GM18499 (cell line): ENCODE data around the gene TFDP3.

Experiments
- ATAC-seq: cut with Tn5 transposase; IDR thresholded peaks from one replicate; pipeline ENCODE4 v1.9.1; 2021; ENCODE audit warnings: moderate number of reproducible peaks; ENCODE audit not compliant: insufficient read depth, unreplicated experiment

Gene TFDP3

DNA sequence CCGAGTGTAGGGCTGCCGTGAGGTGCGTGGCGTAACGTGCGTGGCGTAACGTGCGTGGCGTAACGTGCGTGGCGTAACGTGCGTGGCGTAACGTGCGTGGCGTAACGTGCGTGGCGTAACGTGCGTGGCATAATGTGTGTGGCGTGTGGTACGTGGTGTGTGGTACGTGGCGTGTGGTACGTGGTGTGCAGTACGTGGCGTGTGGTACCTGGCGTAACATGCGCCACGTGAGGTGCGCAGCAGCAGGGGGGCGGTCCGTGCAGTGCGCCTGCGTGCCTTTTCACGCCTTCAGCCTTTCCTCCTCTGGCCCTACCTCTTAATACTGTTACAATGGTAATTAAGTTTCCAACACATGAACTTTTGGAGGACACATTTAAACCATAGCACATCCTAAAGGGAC, at the start of gene TFDP3:
TSS of gene TFDP3 (minus strand) at position 26 of the 400 bp plus-strand sequence. CDS start 95 bp downstream, outside the sequence.
- no peak for ATAC-seq

DNA sequence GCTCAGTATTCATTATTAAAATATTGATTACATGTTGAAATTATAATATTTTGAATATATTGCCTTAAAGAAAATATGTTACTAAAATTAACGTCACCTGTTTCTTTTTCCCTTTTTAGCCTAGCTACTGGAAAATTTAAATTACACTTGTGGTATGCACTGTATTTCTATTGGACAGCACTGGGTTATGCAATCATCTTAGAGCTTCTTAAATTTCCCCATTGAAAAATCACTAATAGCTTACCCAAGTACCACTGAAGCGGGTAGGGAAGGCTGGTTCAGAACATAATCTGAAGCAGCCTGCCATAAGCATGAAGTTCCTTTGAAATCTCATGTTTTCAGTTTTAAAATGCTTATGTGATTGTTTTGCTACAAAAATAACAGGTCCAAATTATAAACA, 49.5 kb upstream of the TFDP3 start:
- ATAC-seq: no peak

GRCh38 chrX:133265331-133265730, 47.2 kb upstream of the TFDP3 start:
- no peak for ATAC-seq

GRCh38 chrX:133258481-133258880, 40.3 kb upstream of the TFDP3 start:
- ATAC-seq: no peak

- no peak for ATAC-seq
Observed at GRCh38 chrX:133254666-133255065, 36.5 kb upstream of the TFDP3 start.

- ATAC-seq: no peak
Observed at GRCh38 chrX:133251204-133251603, 33.0 kb upstream of the TFDP3 start.

GRCh38 chrX:133250184-133251100, 32.3 kb upstream of the TFDP3 start:
- ATAC-seq: no peak

DNA sequence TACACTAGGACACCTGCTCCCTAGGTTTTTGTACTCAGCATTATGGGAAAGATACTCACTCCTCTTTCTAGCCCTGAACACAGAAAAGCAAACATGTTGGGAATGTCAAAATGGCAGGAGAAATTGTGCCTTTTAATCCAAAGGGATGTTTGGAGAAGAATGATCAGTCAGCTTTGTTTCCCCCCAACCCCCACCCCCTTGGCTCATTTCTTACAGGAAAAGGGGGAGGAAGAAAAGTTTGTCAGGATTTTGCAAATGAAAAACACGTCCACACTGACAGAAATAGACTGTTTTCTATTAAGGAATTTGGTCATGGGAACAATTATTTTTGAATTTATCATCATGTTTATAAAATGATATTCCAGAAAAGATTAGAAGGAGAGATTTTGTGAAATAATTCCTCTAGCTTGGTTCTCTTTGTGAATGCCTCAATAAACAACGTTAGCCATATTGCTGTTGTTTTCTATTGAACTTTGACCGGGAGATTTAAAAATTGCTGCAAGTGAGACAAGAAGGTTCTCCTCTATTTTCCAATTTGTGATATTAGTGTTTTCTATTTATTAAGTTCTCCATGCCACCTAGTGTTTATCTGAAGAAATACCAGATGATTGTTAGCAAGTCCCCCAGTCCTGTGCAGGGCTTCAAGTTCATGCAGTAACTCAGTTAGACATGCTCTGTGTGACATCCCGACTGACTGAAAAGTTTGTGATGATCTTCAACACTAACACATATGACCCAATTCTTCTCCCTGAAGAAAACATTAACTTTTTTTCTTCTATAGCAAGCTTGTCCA, 31.3 kb upstream of the TFDP3 start:
- ATAC-seq: no peak

DNA sequence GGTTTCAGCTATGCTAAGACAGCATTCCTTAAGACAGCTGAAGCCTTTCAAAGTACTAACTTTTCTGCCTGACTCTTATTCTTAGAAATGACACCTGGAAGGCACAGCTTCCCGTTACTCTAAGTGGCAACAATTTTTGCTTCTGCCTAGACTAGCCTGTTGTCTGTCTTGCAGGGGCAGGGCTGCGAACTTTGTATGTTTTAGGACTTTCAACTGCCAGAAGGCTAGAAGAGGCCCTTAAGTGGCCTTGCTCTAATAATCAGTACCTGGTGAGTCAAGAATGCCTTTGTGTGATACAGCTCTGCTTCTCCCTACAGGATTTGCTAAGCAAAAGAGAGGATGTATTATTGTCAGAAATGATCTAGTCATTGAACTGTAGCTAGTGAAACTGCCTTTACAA, 30.0 kb upstream of the TFDP3 start:
- no peak for ATAC-seq

DNA sequence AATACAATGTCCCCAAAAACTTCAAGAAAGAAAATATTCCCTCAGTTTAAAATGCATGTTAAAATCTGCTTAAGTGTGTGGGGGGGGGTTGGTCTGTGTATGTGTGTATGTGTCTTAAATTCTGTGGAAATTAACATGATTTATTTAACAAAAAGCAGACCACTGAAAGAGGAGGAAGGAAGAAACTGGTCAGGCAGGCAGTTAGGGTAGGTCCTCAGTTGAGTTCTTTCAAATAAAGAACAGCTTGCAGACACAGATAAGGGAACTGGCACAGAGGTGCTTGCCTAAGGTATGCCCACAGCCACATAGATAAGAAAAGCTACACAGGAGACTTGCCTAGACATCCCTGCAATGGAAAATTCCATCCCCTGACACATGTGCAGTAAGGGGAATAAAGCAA, 28.8 kb upstream of the TFDP3 start:
- no peak for ATAC-seq

DNA sequence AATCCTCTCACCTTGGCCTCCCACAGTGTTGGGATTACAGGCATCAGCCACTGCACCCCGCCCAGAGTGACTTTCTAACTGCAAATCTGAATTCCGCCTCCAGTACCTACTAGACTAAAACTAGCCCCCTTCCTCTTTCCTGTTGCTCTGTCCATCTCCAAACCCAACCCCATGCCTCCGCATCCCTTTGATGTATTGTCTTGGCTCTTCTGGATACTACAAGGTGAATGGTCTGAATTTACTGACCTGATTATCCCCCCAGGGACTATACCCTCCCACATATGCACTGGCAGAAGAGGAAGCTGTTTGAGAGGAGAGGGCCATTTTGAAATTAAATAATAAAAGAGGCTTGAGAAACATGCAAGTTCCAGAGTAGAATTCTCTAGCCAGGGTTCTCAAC, 17.7 kb upstream of the TFDP3 start:
- no peak for ATAC-seq

- ATAC-seq: no peak
Observed at GRCh38 chrX:133232331-133232730, 14.2 kb upstream of the TFDP3 start.

- no peak for ATAC-seq
Observed at GRCh38 chrX:133229361-133229760, 11.2 kb upstream of the TFDP3 start.

- ATAC-seq: no peak
Observed at GRCh38 chrX:133215747-133216146, 2.4 kb downstream of the TFDP3 start.

DNA sequence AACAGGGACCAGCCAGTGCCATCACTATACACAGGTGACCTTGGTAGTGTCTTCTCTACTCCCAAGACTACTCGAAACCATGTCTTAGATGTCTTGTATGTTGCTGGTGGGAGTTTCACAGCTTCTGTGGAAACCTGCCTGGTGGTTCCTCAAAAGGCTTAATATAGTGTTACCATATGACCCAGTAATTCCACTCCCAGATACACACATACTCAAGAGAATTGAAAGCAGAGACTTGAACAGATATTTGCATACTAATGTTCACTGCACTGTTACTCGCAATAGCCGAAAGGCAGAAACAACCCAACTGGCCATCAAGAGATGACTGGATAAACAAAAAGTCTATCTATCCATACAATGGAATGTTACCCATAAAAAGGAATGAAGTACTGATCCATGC, 3.1 kb downstream of the TFDP3 start:
- ATAC-seq: no peak

GRCh38 chrX:133214301-133214700, 3.9 kb downstream of the TFDP3 start:
- ATAC-seq: no peak

GRCh38 chrX:133213117-133213516, 5.0 kb downstream of the TFDP3 start:
- ATAC-seq: no peak

- ATAC-seq: no peak
Observed at GRCh38 chrX:133207751-133208150, 10.4 kb downstream of the TFDP3 start.

- no peak for ATAC-seq
Observed at GRCh38 chrX:133191739-133192039, 26.5 kb downstream of the TFDP3 start.

GRCh38 chrX:133190877-133191738, 27.0 kb downstream of the TFDP3 start:
- ATAC-seq: no peak

GRCh38 chrX:133189195-133189594, 29.0 kb downstream of the TFDP3 start:
- ATAC-seq: no peak
